Measurements from ENCODE around the gene KRTAP19-7. TPM values are rescaled to one million over a fixed set of nuclear protein-coding genes. Genes with fewer than 3 reads are reported as not detected.

The KRTAP19-7 gene
- polyA plus RNA-seq, 1 donor (not counting 4 experiments of a cell fraction or from before 2014, with no cell fraction given) = not detected

- Histone ChIP-seq H4K20me1 (ENCODE audit: control insufficient read depth, extremely low read depth, insufficient read depth, low read length) (no peaks in the 10 kb centered on the region), H3K27me3 (ENCODE audit: control insufficient read depth, extremely low read depth, insufficient read depth, low read length) (no peaks in the 10 kb centered on the region), H2AFZ (ENCODE audit: control insufficient read depth, low read length) (no peak within 1 kb of the TSS), H3K36me3 (ENCODE audit: control insufficient read depth in 2 of 2, extremely low read depth in 1 of 2, insufficient read depth in 2 of 2, low read length in 2 of 2) (no peaks in the 10 kb centered on the region), H3K4me1 (ENCODE audit: control insufficient read depth, extremely low read depth, insufficient read depth, low read length) (no peaks in the 10 kb centered on the region), H3K9ac (ENCODE audit: control insufficient read depth, extremely low read depth, insufficient read depth, low read length) (no peak within 1 kb of the TSS), H3K79me2 (ENCODE audit: control insufficient read depth, insufficient read depth, low read length) (no peaks in the 10 kb centered on the region), H3K4me2 (ENCODE audit: control insufficient read depth, extremely low read depth, insufficient read depth, low read depth, low read length) (no peak within 1 kb of the TSS), H3K9me3 (ENCODE audit: control insufficient read depth, low read depth, low read length) (no peaks in the 10 kb centered on the region), H3K4me3 (ENCODE audit: control insufficient read depth in 2 of 3, extremely low read depth in 1 of 3, insufficient read depth in 2 of 3, low read depth in 1 of 3, low read length in 3 of 3) (no peak within 1 kb of the TSS), H3K9me1 (ENCODE audit: control insufficient read depth, extremely low read depth, insufficient read depth, low read length) (no peaks in the 10 kb centered on the region), H3K27ac (ENCODE audit: control insufficient read depth, insufficient read depth, low read length) (no peak within 1 kb of the TSS)
- no peak for DNase-seq (ENCODE audit: low read depth, low spot score)
- dilution Hi-C loops (cut with MboI; ENCODE audit: extremely low pct_ligation_motif_present, low sequenced_read_pairs) = no loop called here
- no peak for FAIRE-seq
- no peak for TF ChIP-seq CTCF (optimal IDR thresholded peaks at IDR 0.05 in 1 of 3, IDR thresholded peaks at IDR 0.05 in 1 of 3, conservative IDR thresholded peaks at IDR 0.05 in 1 of 3; ENCODE audit: extremely low read depth in 1 of 3, insufficient read depth in 2 of 3, low read length in 3 of 3)
- TF ChIP-seq EZH2 (IDR thresholded peaks at IDR 0.05; ENCODE audit: low read length) = no peak
These were observed 39.7 kb upstream of the KRTAP19-7 start, which contains the start of gene KRTAP22-1 for GRCh38 chr21:30600787-30601186. Gene KRTAP22-1, plus strand, starts transcription at chr21:30601087.

- FAIRE-seq (no peak), DNase-seq (ENCODE audit: low read depth, low spot score) (no peak)
- dilution Hi-C loops (cut with MboI; ENCODE audit: extremely low pct_ligation_motif_present, low sequenced_read_pairs) = no loop called here
- H4K20me1 ChIP-seq (ENCODE audit: control insufficient read depth, extremely low read depth, insufficient read depth, low read length) = no peaks in the 10 kb centered on the region
- H3K9me1 ChIP-seq (ENCODE audit: control insufficient read depth, extremely low read depth, insufficient read depth, low read length) = no peaks in the 10 kb centered on the region
- no peaks in the 10 kb centered on the region for H3K36me3 ChIP-seq (ENCODE audit: control insufficient read depth in 2 of 2, extremely low read depth in 1 of 2, insufficient read depth in 2 of 2, low read length in 2 of 2)
- H3K9me3 ChIP-seq (ENCODE audit: control insufficient read depth, low read depth, low read length) = no peaks in the 10 kb centered on the region
- H3K27ac ChIP-seq (ENCODE audit: control insufficient read depth, insufficient read depth, low read length) = no peak within 1 kb of the TSS
- no peak within 1 kb of the TSS for H3K4me2 ChIP-seq (ENCODE audit: control insufficient read depth, extremely low read depth, insufficient read depth, low read depth, low read length)
- H2AFZ ChIP-seq (ENCODE audit: control insufficient read depth, low read length) = no peak within 1 kb of the TSS
- no peak within 1 kb of the TSS for H3K4me3 ChIP-seq (ENCODE audit: control insufficient read depth in 2 of 3, extremely low read depth in 1 of 3, insufficient read depth in 2 of 3, low read depth in 1 of 3, low read length in 3 of 3)
- no peaks in the 10 kb centered on the region for H3K27me3 ChIP-seq (ENCODE audit: control insufficient read depth, extremely low read depth, insufficient read depth, low read length)
- no peak for TF ChIP-seq EZH2 (IDR thresholded peaks at IDR 0.05; ENCODE audit: low read length)
- TF ChIP-seq CTCF (optimal IDR thresholded peaks at IDR 0.05 in 1 of 3, IDR thresholded peaks at IDR 0.05 in 1 of 3, conservative IDR thresholded peaks at IDR 0.05 in 1 of 3; ENCODE audit: extremely low read depth in 1 of 3, insufficient read depth in 2 of 3, low read length in 3 of 3) = no peak
- H3K4me1 ChIP-seq (ENCODE audit: control insufficient read depth, extremely low read depth, insufficient read depth, low read length) = no peaks in the 10 kb centered on the region
- H3K9ac ChIP-seq (ENCODE audit: control insufficient read depth, extremely low read depth, insufficient read depth, low read length) = no peak within 1 kb of the TSS
- no peaks in the 10 kb centered on the region for H3K79me2 ChIP-seq (ENCODE audit: control insufficient read depth, insufficient read depth, low read length)
These were observed 37.7 kb upstream of the KRTAP19-7 start, which contains the start of gene KRTAP6-2 for GRCh38 chr21:30598802-30599201. Gene KRTAP6-2, minus strand, starts transcription at chr21:30598902. Its CDS starts 28 bp downstream, at chr21:30598874.

All from keratinocyte (primary cell).